ENCODE measurements around the gene HM13.

Gene HM13

DNA sequence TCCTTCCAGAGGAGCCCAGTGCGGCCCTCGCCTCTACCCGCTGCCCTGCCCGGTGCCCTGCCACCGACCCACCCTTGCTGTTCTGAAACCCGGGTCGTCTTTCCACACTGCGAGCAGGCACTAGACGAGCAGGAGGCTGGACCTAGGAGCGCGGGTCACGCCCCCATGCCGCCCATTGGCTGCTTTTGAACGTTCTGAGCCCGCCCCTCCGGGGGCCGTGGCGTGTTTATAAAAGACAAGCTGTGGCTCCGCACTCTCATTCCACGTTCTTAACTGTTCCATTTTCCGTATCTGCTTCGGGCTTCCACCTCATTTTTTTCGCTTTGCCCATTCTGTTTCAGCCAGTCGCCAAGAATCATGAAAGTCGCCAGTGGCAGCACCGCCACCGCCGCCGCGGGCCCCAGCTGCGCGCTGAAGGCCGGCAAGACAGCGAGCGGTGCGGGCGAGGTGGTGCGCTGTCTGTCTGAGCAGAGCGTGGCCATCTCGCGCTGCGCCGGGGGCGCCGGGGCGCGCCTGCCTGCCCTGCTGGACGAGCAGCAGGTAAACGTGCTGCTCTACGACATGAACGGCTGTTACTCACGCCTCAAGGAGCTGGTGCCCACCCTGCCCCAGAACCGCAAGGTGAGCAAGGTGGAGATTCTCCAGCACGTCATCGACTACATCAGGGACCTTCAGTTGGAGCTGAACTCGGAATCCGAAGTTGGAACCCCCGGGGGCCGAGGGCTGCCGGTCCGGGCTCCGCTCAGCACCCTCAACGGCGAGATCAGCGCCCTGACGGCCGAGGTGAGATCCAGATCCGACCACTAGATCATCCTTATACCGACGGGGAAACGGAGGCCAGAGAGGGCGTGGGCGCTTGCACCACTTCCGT, 91.0 kb downstream of the HM13 start, which contains the start of gene ID1:
TSS of gene ID1 (plus strand) at position 259 of the 871 bp plus-strand sequence. CDS start at position 358, 99 bp downstream.
- Histone ChIP-seq H3K9me3 (replicated peaks in 1 of 2; ENCODE audit: control insufficient read depth in 2 of 2, insufficient read depth in 1 of 2, low read depth in 1 of 2, low read length in 2 of 2) (no peaks in the 10 kb centered on the region), H2AFZ (ENCODE audit: low read length) (peak within 1 kb of the TSS; percentile 88), H3K18ac (ENCODE audit: low read length) (peak within 1 kb of the TSS; percentile 99), H2BK120ac (ENCODE audit: low read depth, low read length) (no peak within 1 kb of the TSS), H3K4me1 (ENCODE audit: control insufficient read depth in 2 of 2, insufficient read depth in 1 of 2, low read depth in 1 of 2, low read length in 2 of 2) (peaks cover 23 to 40% of the 10 kb centered on the region in 2 donors), H4K91ac (ENCODE audit: low read depth, low read length, poor library complexity) (no peak within 1 kb of the TSS), H3K14ac (ENCODE audit: low read length) (no peak within 1 kb of the TSS), H3K4ac (ENCODE audit: low read length) (peak within 1 kb of the TSS; percentile 98), H2BK15ac (ENCODE audit: low read length) (peak within 1 kb of the TSS; percentile 90), H3K4me3 (ENCODE audit: low read length in 2 of 2) (peak within 1 kb of the TSS; percentile 62 to 98), H3K4me2 (ENCODE audit: insufficient read depth, low read length, poor library complexity, severe bottlenecking) (peak within 1 kb of the TSS; percentile 90), H2BK12ac (ENCODE audit: low read length) (peak within 1 kb of the TSS; percentile 11), H4K8ac (ENCODE audit: low read depth, low read length) (no peak within 1 kb of the TSS), H3K9ac (ENCODE audit: low read depth, low read length, poor library complexity) (peak within 1 kb of the TSS; percentile 99), H3K79me1 (ENCODE audit: low read depth, low read length) (no peaks in the 10 kb centered on the region), H3K23ac (ENCODE audit: low read depth, low read length, poor library complexity) (peak within 1 kb of the TSS; percentile 98), H3K36me3 (replicated peaks in 1 of 2; ENCODE audit: control insufficient read depth in 2 of 2, insufficient read depth in 2 of 2, low read length in 2 of 2) (peaks cover 0 to 1% of the 10 kb centered on the region in 2 donors), H2AK5ac (ENCODE audit: low read depth, low read length) (peak within 1 kb of the TSS; percentile 73), H3K27me3 (ENCODE audit: control insufficient read depth in 3 of 3, insufficient read depth in 3 of 3, low read depth in 1 of 3, low read length in 3 of 3) (peaks cover 0 to 47% (median 13%) of the 10 kb centered on the region in 3 experiments), H3K27ac (replicated peaks; ENCODE audit: low read length) (peak within 1 kb of the TSS; percentile 84), H2BK5ac (ENCODE audit: low read length) (peak within 1 kb of the TSS; percentile 88)
- DNase-seq (ENCODE audit: low spot score), result peak; percentile 90
- no CpG with 5 or more reads among the region's 74 CpGs for WGBS, 2 donors (ENCODE audit: extremely low coverage in 2 of 2, insufficient read length in 2 of 2, insufficient replicate concordance in 1 of 2)

DNA sequence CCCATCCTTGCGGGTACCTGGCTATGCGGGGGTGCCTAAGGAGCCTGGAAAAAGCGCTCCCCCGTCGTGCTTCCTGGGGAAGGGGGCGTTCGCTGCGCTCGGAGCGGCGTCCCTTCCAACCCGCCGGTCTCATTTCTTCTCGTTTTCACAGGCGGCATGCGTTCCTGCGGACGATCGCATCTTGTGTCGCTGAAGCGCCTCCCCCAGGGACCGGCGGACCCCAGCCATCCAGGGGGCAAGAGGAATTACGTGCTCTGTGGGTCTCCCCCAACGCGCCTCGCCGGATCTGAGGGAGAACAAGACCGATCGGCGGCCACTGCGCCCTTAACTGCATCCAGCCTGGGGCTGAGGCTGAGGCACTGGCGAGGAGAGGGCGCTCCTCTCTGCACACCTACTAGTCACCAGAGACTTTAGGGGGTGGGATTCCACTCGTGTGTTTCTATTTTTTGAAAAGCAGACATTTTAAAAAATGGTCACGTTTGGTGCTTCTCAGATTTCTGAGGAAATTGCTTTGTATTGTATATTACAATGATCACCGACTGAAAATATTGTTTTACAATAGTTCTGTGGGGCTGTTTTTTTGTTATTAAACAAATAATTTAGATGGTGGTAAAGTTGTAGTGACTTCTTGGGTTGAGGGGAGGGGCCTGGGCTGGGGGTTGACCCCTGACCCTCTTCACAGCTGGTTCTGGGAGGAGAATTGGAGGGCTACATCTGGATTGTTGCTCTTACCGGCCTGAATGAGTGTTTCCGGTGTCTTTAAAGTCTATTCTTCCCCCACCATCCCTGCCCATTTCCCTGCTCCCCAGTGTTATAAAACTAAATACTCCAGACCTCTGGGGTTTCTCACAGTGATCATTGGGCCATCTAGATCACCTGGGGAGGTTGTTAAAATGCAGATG, 91.9 kb downstream of the HM13 start:
- no peak for DNase-seq (ENCODE audit: low spot score)
- H3K27ac ChIP-seq (replicated peaks; ENCODE audit: low read length), result no peak overlapping the region

DNA sequence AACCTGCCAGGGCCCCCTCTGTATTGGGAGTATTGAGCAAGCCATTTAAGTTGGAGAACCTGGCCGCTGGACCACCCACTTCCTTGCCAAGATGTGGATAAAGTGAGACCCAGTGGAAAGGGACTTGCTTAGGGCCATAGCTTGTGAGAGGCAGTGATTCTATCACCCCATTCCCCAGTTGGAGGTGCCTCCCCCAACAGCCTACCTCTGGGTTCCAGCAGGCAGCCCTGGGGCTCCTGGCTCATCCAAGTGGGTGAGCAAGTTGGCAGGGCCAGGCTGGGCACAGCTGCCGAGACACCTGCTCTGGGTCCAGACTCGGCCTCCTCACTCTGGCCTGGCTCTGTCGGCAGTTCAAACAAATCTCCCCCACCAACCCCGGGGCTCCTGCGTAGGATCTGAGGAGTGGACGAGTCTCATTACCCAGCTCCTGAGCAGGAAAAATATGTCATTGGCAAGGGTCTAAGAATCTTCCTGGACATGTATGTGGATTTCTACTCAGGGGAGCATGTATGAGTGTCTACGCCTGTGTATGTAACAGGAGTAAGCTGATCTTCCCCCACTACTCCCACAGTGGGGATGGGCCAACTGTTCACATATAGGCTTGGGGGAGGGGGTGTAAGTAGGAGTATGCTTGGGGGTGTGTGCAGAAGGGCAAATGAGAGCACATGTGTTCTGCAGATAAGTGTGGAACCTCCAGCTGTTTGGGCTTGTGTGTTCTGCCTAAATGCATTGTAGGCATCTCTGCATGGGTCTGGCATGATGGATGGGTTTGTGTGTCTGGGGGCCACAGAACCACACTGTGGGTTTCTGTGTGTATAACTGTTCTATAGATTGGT, 92.8 kb downstream of the HM13 start:
- no peak overlapping the region for H4K91ac ChIP-seq (ENCODE audit: low read depth, low read length, poor library complexity)
- H3K18ac ChIP-seq (ENCODE audit: low read length), result peak overlapping the region; percentile 31
- no peak overlapping the region for H3K4ac ChIP-seq (ENCODE audit: low read length)
- peak overlapping the region; percentile 87 for H3K23ac ChIP-seq (ENCODE audit: low read depth, low read length, poor library complexity)
- no peak overlapping the region for H3K27ac ChIP-seq (replicated peaks; ENCODE audit: low read length)
- H2BK120ac ChIP-seq (ENCODE audit: low read depth, low read length), result no peak overlapping the region
- peaks cover 0 to 47% (median 13%) of the 10 kb centered on the region in 3 experiments for H3K27me3 ChIP-seq (ENCODE audit: control insufficient read depth in 3 of 3, insufficient read depth in 3 of 3, low read depth in 1 of 3, low read length in 3 of 3)
- H2AFZ ChIP-seq (ENCODE audit: low read length), result no peak overlapping the region
- no peak overlapping the region for H4K8ac ChIP-seq (ENCODE audit: low read depth, low read length)
- H3K4me3 ChIP-seq (ENCODE audit: low read length in 2 of 2), result peak overlapping the region in 1 of 2 donors; percentile 71
- H3K9ac ChIP-seq (ENCODE audit: low read depth, low read length, poor library complexity), result peak overlapping the region; percentile 38
- no peaks in the 10 kb centered on the region for H3K9me3 ChIP-seq (replicated peaks in 1 of 2; ENCODE audit: control insufficient read depth in 2 of 2, insufficient read depth in 1 of 2, low read depth in 1 of 2, low read length in 2 of 2)
- no peak overlapping the region for H2BK5ac ChIP-seq (ENCODE audit: low read length)
- DNase-seq (ENCODE audit: low spot score), result no peak
- H2AK5ac ChIP-seq (ENCODE audit: low read depth, low read length), result peak overlapping the region; percentile 58
- no CpG with 5 or more reads among the region's 8 CpGs for WGBS, 2 donors (ENCODE audit: extremely low coverage in 2 of 2, insufficient read length in 2 of 2, insufficient replicate concordance in 1 of 2)
- H3K14ac ChIP-seq (ENCODE audit: low read length), result peak overlapping the region; percentile 27
- peaks cover 23 to 40% of the 10 kb centered on the region in 2 donors for H3K4me1 ChIP-seq (ENCODE audit: control insufficient read depth in 2 of 2, insufficient read depth in 1 of 2, low read depth in 1 of 2, low read length in 2 of 2)
- H3K79me1 ChIP-seq (ENCODE audit: low read depth, low read length), result no peaks in the 10 kb centered on the region
- no peak overlapping the region for H2BK12ac ChIP-seq (ENCODE audit: low read length)
- peaks cover 0 to 1% of the 10 kb centered on the region in 2 donors for H3K36me3 ChIP-seq (replicated peaks in 1 of 2; ENCODE audit: control insufficient read depth in 2 of 2, insufficient read depth in 2 of 2, low read length in 2 of 2)
- H2BK15ac ChIP-seq (ENCODE audit: low read length), result peak overlapping the region; percentile 13
- peak overlapping the region; percentile 90 for H3K4me2 ChIP-seq (ENCODE audit: insufficient read depth, low read length, poor library complexity, severe bottlenecking)

More for the DNA sequence above, 91.9 kb downstream of the HM13 start:
- WGBS, 2 donors (ENCODE audit: extremely low coverage in 2 of 2, insufficient read length in 2 of 2, insufficient replicate concordance in 1 of 2), result no CpG with 5 or more reads among the region's 39 CpGs
- no peak overlapping the region for H3K14ac ChIP-seq (ENCODE audit: low read length)
- no peak overlapping the region for H3K4ac ChIP-seq (ENCODE audit: low read length)
- H2BK12ac ChIP-seq (ENCODE audit: low read length), result peak overlapping the region; percentile 11
- peak overlapping the region; percentile 73 for H2AK5ac ChIP-seq (ENCODE audit: low read depth, low read length)
- H3K4me1 ChIP-seq (ENCODE audit: control insufficient read depth in 2 of 2, insufficient read depth in 1 of 2, low read depth in 1 of 2, low read length in 2 of 2), result peaks cover 23 to 40% of the 10 kb centered on the region in 2 donors
- no peak overlapping the region for H4K91ac ChIP-seq (ENCODE audit: low read depth, low read length, poor library complexity)
- H3K27me3 ChIP-seq (ENCODE audit: control insufficient read depth in 3 of 3, insufficient read depth in 3 of 3, low read depth in 1 of 3, low read length in 3 of 3), result peaks cover 0 to 47% (median 13%) of the 10 kb centered on the region in 3 experiments
- peak overlapping the region; percentile 90 for H3K4me2 ChIP-seq (ENCODE audit: insufficient read depth, low read length, poor library complexity, severe bottlenecking)
- no peak overlapping the region for H4K8ac ChIP-seq (ENCODE audit: low read depth, low read length)
- H3K79me1 ChIP-seq (ENCODE audit: low read depth, low read length), result no peaks in the 10 kb centered on the region
- H3K18ac ChIP-seq (ENCODE audit: low read length), result peak overlapping the region; percentile 99
- H3K23ac ChIP-seq (ENCODE audit: low read depth, low read length, poor library complexity), result peak overlapping the region; percentile 98
- peaks cover 0 to 1% of the 10 kb centered on the region in 2 donors for H3K36me3 ChIP-seq (replicated peaks in 1 of 2; ENCODE audit: control insufficient read depth in 2 of 2, insufficient read depth in 2 of 2, low read length in 2 of 2)
- peak overlapping the region; percentile 88 for H2AFZ ChIP-seq (ENCODE audit: low read length)
- peak overlapping the region; percentile 88 for H2BK5ac ChIP-seq (ENCODE audit: low read length)
- H3K9me3 ChIP-seq (replicated peaks in 1 of 2; ENCODE audit: control insufficient read depth in 2 of 2, insufficient read depth in 1 of 2, low read depth in 1 of 2, low read length in 2 of 2), result no peaks in the 10 kb centered on the region
- H2BK15ac ChIP-seq (ENCODE audit: low read length), result peak overlapping the region; percentile 90
- H2BK120ac ChIP-seq (ENCODE audit: low read depth, low read length), result no peak overlapping the region
- H3K9ac ChIP-seq (ENCODE audit: low read depth, low read length, poor library complexity), result peak overlapping the region; percentile 99
- peak overlapping the region; percentile 62 to 98 for H3K4me3 ChIP-seq (ENCODE audit: low read length in 2 of 2)
